Fibroblast of mammary gland (primary cell): ENCODE results near the gene ZNF77.
A peak's percentile ranks its signal among the peaks of the same experiment; 100 is the strongest.

Source experiments
- DNase-seq: peaks from one replicate; pipeline ENCODE4 v3.0.0-alpha.2; 2010; ENCODE audit warnings: low read depth
- H3K4me3 ChIP-seq: 2 replicates; pipeline ENCODE4 v1.5.1; 2011; ENCODE audit warnings: low read depth, mild to moderate bottlenecking, low read length, moderate library complexity; ENCODE audit not compliant: control insufficient read depth
- CTCF ChIP-seq: conservative IDR thresholded peaks from 2 replicates; pipeline ENCODE4 v1.5.1; 2011; ENCODE audit warnings: low read depth, low read length, inconsistent platforms; ENCODE audit not compliant: control insufficient read depth, insufficient read depth

The ZNF77 gene

GRCh38 chr19:2986951-2987524 lies 42.3 kb upstream of the ZNF77 start:
- H3K4me3 ChIP-seq, result no peak overlapping the region
- DNase-seq, result no peak
- TF ChIP-seq CTCF, result no peak

GRCh38 chr19:2984215-2984528 lies 39.4 kb upstream of the ZNF77 start:
- DNase-seq, result peak; percentile 79
- no peak for TF ChIP-seq CTCF
- H3K4me3 ChIP-seq, result peak overlapping the region; percentile 24

- H3K4me3 ChIP-seq, result peak overlapping the region; percentile 24
- DNase-seq, result peak; percentile 70
- TF ChIP-seq CTCF, result no peak
These were observed 38.8 kb upstream of the ZNF77 start for GRCh38 chr19:2983351-2984214.

GRCh38 chr19:2982983-2983350 lies 38.2 kb upstream of the ZNF77 start:
- TF ChIP-seq CTCF, result no peak
- DNase-seq, result peak; percentile 91
- no peak overlapping the region for H3K4me3 ChIP-seq

- H3K4me3 ChIP-seq, result no peak overlapping the region
- no peak for TF ChIP-seq CTCF
- DNase-seq, result no peak
These were observed 37.8 kb upstream of the ZNF77 start for GRCh38 chr19:2982561-2982960.

GRCh38 chr19:2981898-2982297 lies 37.1 kb upstream of the ZNF77 start:
- DNase-seq, result no peak
- H3K4me3 ChIP-seq, result no peak overlapping the region
- TF ChIP-seq CTCF, result no peak
